ENCODE measurements around the gene CERK. TPM values are rescaled to one million over a fixed set of nuclear protein-coding genes. Genes with fewer than 3 reads are reported as not detected.

CERK gene
- total and polyA plus RNA-seq, 2 of the 13 experiments (the other 11 are each of a cell fraction or from before 2014, with no cell fraction given): 40.3 to 41.9 TPM

DNA sequence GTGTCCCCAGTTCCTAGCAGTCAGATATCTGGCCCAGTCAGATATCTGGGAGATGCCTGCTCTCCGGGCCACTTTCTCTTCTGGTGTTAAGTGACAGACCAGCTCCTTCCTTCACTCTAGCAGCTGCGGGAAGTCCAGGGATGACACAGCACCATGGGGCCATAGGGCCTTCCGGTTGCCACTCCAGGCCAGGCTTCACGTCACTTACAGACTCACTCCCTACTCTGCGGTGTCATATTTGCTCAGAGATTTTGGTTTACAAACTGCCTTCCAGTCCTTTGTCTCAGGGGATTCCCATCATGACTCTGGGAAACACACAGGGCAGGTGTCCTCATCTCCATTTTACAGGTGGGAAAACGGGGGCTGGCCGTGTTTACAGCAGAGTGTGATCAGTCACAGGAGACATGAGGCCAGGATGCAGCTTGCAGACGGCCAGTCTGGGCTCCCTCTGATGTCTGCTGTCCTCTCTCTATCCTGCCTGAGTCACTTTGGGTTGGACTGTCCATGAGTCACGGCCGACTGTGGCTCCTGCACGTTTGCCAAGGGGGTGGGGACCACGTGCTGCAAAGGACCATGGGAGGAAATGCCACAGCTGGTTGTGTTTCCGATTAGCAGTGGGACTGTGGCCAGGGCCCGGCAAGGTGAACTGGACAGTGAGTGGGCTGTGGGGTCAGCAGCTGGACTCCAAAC is 16.2 kb upstream of the CERK start (continued):
- TF ChIP-seq, protein P1, sequence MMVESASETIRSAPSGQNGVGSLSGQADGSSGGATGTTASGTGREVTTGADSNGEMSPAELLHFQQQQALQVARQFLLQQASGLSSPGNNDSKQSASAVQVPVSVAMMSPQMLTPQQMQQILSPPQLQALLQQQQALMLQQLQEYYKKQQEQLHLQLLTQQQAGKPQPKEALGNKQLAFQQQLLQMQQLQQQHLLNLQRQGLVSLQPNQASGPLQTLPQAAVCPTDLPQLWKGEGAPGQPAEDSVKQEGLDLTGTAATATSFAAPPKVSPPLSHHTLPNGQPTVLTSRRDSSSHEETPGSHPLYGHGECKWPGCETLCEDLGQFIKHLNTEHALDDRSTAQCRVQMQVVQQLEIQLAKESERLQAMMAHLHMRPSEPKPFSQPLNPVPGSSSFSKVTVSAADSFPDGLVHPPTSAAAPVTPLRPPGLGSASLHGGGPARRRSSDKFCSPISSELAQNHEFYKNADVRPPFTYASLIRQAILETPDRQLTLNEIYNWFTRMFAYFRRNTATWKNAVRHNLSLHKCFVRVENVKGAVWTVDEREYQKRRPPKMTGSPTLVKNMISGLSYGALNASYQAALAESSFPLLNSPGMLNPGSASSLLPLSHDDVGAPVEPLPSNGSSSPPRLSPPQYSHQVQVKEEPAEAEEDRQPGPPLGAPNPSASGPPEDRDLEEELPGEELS (CRISPR knock-in tag; IDR thresholded peaks at IDR 0.05): peak; percentile 51; the same call in 1 of the 2 replicates
- TF ChIP-seq ZNF282 (IDR thresholded peaks at IDR 0.05; ENCODE audit: partially characterized antibody): no peak
- peak; percentile 84 for TF ChIP-seq ZFY (CRISPR knock-in tag; IDR thresholded peaks at IDR 0.05)
- TF ChIP-seq, protein P2, sequence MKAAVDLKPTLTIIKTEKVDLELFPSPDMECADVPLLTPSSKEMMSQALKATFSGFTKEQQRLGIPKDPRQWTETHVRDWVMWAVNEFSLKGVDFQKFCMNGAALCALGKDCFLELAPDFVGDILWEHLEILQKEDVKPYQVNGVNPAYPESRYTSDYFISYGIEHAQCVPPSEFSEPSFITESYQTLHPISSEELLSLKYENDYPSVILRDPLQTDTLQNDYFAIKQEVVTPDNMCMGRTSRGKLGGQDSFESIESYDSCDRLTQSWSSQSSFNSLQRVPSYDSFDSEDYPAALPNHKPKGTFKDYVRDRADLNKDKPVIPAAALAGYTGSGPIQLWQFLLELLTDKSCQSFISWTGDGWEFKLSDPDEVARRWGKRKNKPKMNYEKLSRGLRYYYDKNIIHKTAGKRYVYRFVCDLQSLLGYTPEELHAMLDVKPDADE (CRISPR knock-in tag; IDR thresholded peaks at IDR 0.05): no peak
- TF ChIP-seq ZNF407 (CRISPR knock-in tag; IDR thresholded peaks at IDR 0.05; ENCODE audit: not compliant biosample characterization): no peak
- no peak; the same call in none of the 2 replicates for TF ChIP-seq PPARG (CRISPR knock-in tag; conservative IDR thresholded peaks at IDR 0.05)
- no peak for TF ChIP-seq ZBTB39 (CRISPR knock-in tag; IDR thresholded peaks at IDR 0.05)
- TF ChIP-seq CREBL2 (CRISPR knock-in tag; IDR thresholded peaks at IDR 0.05; ENCODE audit: borderline replicate concordance): no peak
- TF ChIP-seq ZSCAN20 (CRISPR knock-in tag; IDR thresholded peaks at IDR 0.05; ENCODE audit: borderline replicate concordance): no peak
- no peak for TF ChIP-seq U2AF1 (optimal IDR thresholded peaks at IDR 0.05; ENCODE audit: low read depth, low read length)

Measured in HepG2 (cell line).